Amniotic epithelial cell (primary cell): ENCODE data around the gene TF.
A peak's percentile ranks its signal among the peaks of the same experiment; 100 is the strongest.

Source experiments
- DNase-seq: peaks from one replicate; pipeline ENCODE4 v3.0.0-alpha.2; 2010; ENCODE audit warnings: low read depth

Gene TF

GRCh38 chr3:133836497-133837158, 90.4 kb downstream of the TF start:
- no peak for DNase-seq

GRCh38 chr3:133837487-133838295, 91.5 kb downstream of the TF start:
- DNase-seq = no peak

GRCh38 chr3:133838296-133838789, 92.2 kb downstream of the TF start:
- DNase-seq = no peak

- no peak for DNase-seq
These were observed 93.0 kb downstream of the TF start for GRCh38 chr3:133838916-133839800.

DNA sequence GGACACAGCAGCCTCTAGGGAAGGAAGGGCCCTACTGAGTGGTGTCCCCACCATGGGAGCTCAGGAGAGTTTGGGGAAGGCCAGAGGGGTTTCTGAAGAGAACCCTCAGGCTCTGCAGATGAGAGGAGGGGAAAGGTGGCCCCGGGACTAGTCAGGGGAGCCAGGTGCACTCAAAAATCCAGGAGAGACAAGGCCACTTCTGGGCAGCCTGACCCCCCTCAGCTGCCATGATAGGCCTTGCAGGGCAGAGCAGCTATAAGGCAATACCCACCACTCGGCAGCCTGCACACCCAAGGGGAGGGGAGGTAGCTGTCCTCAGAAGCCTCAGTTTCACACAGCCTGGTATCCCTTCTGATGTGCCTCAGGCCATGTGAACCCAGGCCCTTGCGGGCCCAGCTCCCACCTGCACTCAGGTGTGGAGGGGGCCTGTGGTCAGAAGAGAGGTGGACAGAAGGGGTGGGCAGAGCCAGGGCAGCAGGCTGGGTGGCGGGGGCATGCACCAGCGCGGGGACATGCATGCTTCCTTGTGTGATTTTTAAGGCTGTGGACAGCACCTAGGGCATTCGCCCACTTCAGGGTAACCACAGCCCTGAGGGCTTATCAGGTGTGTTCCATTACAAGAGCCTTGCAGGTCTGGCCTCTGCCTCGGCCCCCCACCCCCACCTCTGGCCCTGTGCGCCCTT, 94.0 kb downstream of the TF start:
- DNase-seq = no peak

GRCh38 chr3:133840767-133841166, 94.6 kb downstream of the TF start:
- DNase-seq = no peak

DNA sequence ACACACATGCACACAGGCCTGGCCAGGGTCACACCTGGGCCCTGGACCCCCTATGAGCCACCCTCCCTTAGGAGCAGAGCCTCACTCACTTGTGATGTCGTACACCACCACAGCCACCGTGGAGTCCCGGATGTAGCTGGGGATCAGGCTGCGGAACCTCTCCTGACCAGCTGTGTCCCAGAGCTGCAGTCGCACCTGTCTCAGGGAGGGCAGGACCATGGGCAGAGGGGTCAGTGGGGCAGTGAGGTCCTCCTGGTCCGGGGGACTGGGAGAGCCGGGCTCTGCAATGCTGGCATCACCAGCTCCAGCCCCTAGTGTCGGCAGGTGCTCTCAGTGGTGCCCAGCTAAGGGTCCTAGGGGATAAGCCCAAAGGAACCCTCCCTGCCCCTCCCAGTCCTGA, 95.0 kb downstream of the TF start:
- no peak for DNase-seq

DNA sequence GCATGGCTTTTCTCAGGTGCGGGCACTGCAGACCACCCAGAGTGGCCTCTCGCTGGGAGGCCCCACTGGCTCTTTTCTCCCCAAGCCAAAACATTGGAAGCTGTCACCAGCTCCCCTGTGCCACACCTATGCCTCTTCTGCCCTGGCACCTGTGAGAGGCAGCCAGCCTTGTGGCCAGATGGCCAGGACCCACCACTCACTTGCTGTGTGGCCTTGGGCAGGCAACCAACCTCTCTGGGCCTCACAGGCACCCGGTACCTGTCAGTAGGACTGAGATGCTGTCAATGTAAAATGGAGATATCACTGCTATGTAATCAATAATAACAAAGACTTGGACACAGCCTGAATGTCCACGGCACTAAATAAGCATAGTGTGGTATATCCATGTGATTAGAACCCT, 96.0 kb downstream of the TF start:
- DNase-seq = no peak

DNA sequence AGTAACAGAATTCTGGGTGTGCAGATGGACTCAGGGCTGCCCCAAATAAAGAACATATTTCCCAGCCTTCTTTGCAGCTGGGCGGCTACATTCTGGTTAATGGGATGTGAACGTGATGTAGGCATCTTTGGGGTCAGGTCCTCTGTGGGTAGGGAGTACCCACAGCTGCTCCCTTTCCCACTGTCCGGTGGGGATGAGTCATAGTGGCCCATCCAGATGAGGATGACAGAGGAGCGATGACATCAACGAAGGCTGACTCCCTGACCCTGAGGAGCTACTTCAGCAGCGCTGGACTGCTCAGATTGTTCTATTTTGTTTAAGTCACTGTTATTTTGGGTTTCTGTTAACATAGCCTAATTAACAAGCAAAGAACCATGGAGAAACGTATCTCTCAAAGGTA, 97.4 kb downstream of the TF start:
- peak; percentile 12 for DNase-seq

DNA sequence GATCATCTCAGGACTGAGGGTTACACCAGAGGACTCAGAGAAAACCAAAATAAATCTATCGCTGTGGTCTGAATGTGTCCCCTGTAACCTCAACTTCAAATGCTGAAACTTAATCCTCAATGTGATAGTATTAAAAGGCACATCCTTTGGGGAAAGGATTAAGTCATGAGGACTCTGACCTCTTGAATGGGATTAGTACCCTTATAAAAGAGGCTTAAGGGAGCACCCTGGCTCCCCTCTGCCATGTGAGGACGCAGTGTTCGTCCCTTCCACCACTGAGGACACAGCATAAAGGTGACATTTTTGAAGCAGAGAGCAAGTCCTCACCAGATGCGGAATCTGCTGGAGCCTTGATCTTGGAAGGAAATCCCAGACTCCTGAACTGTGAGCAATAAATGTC, 98.9 kb downstream of the TF start:
- no peak for DNase-seq
